Mammary epithelial cell (primary cell): Measurements from ENCODE around the gene TRERF1.

Experiments
- CTCF ChIP-seq, 2 donors: IDR thresholded peaks in 1 of 2; conservative IDR thresholded peaks in 1 of 2; 2 replicates each; pipeline ENCODE4 v1.5.1; 2011 to 2012; ENCODE audit warnings: inconsistent platforms in 2 of 2, low read length in 2 of 2, mild to moderate bottlenecking in 2 of 2, control low read depth in 1 of 2, low read depth in 1 of 2; ENCODE audit not compliant: insufficient read depth in 1 of 2; ENCODE audit errors: extremely low read depth in 1 of 2
- EZH2 ChIP-seq: IDR thresholded peaks from 2 replicates; pipeline ENCODE4 v1.6.1; 2012; ENCODE audit warnings: low read length, inconsistent platforms, borderline replicate concordance

- TF ChIP-seq EZH2 (no peak), CTCF (conservative IDR thresholded peaks at IDR 0.05 in 1 of 2, IDR thresholded peaks at IDR 0.05 in 1 of 2; ENCODE audit: extremely low read depth in 1 of 2, insufficient read depth in 1 of 2, low read depth in 1 of 2, low read length in 2 of 2) (no peak)
Measured at GRCh38 chr6:42269974-42270510, 181.7 kb downstream of the TRERF1 start.
